Astrocyte (in vitro differentiated cells and primary cell): Measurements from ENCODE around the gene TMEM178B.

Experiments used
- EZH2 ChIP-seq: IDR thresholded peaks from 2 replicates; pipeline ENCODE4 v1.6.1; 2012; ENCODE audit warnings: mild to moderate bottlenecking, low read length, inconsistent platforms; ENCODE audit not compliant: insufficient read depth
- TF ChIP-seq, protein P1 (sequence below): IDR thresholded peaks from 2 replicates; pipeline ENCODE4 v1.5.1; 2011; ENCODE audit warnings: low read depth, mild to moderate bottlenecking, inconsistent platforms, low read length, moderate library complexity; ENCODE audit not compliant: insufficient read depth

DNA sequence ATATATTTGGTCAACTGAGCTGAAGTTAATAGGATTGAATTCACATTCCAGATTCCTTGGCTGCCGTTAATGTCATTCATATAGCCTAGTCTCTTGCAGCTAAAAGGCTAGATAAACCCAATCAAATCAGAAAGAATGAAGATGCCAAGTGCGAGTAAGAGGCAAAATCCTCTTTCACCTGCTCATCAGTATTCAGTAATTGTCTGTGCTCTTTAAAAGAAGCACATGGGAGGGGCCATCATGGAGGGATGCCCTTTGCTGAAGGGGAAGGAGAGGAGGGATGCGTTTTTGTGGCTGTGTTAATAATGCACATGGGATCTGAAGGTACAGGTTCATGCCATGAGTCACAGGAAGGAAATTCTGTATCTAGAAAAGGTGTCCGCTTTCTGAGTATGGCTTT is 232.2 kb downstream of the TMEM178B start:
- TF ChIP-seq, protein P1, sequence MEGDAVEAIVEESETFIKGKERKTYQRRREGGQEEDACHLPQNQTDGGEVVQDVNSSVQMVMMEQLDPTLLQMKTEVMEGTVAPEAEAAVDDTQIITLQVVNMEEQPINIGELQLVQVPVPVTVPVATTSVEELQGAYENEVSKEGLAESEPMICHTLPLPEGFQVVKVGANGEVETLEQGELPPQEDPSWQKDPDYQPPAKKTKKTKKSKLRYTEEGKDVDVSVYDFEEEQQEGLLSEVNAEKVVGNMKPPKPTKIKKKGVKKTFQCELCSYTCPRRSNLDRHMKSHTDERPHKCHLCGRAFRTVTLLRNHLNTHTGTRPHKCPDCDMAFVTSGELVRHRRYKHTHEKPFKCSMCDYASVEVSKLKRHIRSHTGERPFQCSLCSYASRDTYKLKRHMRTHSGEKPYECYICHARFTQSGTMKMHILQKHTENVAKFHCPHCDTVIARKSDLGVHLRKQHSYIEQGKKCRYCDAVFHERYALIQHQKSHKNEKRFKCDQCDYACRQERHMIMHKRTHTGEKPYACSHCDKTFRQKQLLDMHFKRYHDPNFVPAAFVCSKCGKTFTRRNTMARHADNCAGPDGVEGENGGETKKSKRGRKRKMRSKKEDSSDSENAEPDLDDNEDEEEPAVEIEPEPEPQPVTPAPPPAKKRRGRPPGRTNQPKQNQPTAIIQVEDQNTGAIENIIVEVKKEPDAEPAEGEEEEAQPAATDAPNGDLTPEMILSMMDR, result no peak
- TF ChIP-seq EZH2, result no peak
